DOHH2 (cell line): ENCODE measurements around the gene GP2.

Experiments
- H3F3A ChIP-seq: fragments of 200-600 bp; sonication (generic), shearing (Covaris generic); 2 replicates; pipeline ENCODE4 v1.6.0; 2016; ENCODE audit warnings: antibody characterized with exemption, mild to moderate bottlenecking; ENCODE audit not compliant: control insufficient read depth, insufficient read depth
- H3K27ac ChIP-seq: fragments of 200-600 bp; sonication (generic); 2 replicates; pipeline ENCODE4 v1.5.1; 2014; ENCODE audit warnings: low read depth, mild to moderate bottlenecking, low read length, moderate library complexity
- H3K27me3 ChIP-seq: fragments of 200-600 bp; sonication (generic); 2 replicates; pipeline ENCODE4 v1.6.1; 2014; ENCODE audit warnings: mild to moderate bottlenecking, low read length, mixed read lengths; ENCODE audit not compliant: control insufficient read depth
- H3K36me3 ChIP-seq: fragments of 200-600 bp; sonication (generic); 2 replicates; pipeline ENCODE4 v1.6.1; 2014; ENCODE audit warnings: mild to moderate bottlenecking, low read length, moderate library complexity, mixed read lengths; ENCODE audit not compliant: control insufficient read depth
- H3K4me1 ChIP-seq: fragments of 200-600 bp; sonication (generic); 2 replicates; pipeline ENCODE4 v1.6.1; 2014; ENCODE audit warnings: mild to moderate bottlenecking, low read length, mixed read lengths; ENCODE audit not compliant: control insufficient read depth
- H3K4me2 ChIP-seq: fragments of 200-600 bp; sonication (generic); 2 replicates; pipeline ENCODE4 v1.6.0; 2014; ENCODE audit warnings: mild to moderate bottlenecking, low read length, moderate library complexity
- H3K4me3 ChIP-seq: fragments of 200-600 bp; sonication (generic); 2 replicates; pipeline ENCODE4 v1.5.1; 2014; ENCODE audit warnings: mild to moderate bottlenecking, low read length, mixed read lengths
- H3K79me2 ChIP-seq: fragments of 200-600 bp; sonication (generic); 2 replicates; pipeline ENCODE4 v1.6.1; 2014; ENCODE audit warnings: mild to moderate bottlenecking, low read length, mixed read lengths; ENCODE audit not compliant: control insufficient read depth
- H3K9me2 ChIP-seq: fragments of 200-600 bp; sonication (generic); replicated peaks from 2 replicates; pipeline ENCODE4 v1.6.1; 2014; ENCODE audit warnings: mild to moderate bottlenecking, low read length, mixed read lengths; ENCODE audit not compliant: control insufficient read depth
- H3K9me3 ChIP-seq: fragments of 200-600 bp; sonication (generic); 2 replicates; pipeline ENCODE4 v1.6.1; 2014; ENCODE audit warnings: antibody characterized with exemption, low read length, mixed read lengths; ENCODE audit not compliant: control insufficient read depth, insufficient read depth
- H4K20me1 ChIP-seq: fragments of 200-600 bp; sonication (generic); 2 replicates; pipeline ENCODE4 v1.6.0; 2014; ENCODE audit warnings: low read depth, mild to moderate bottlenecking, antibody characterized with exemption, low read length, moderate library complexity; ENCODE audit not compliant: control insufficient read depth, insufficient read depth
- CTCF ChIP-seq: fragments of 200-600 bp; sonication (generic); IDR thresholded peaks from one replicate; pipeline ENCODE4 v1.5.1; 2014; ENCODE audit warnings: antibody characterized with exemption, mild to moderate bottlenecking, low read depth, low read length; ENCODE audit not compliant: poor library complexity, severe bottlenecking
- EZH2phosphoT487 ChIP-seq: fragments of 200-600 bp; sonication (generic); IDR thresholded peaks from 2 replicates; pipeline ENCODE4 v1.6.1; 2017; ENCODE audit warnings: borderline replicate concordance, mild to moderate bottlenecking, antibody characterized with exemption, low read length, moderate library complexity, mixed read lengths

Gene GP2

GRCh38 chr16:20318006-20318405, 9.3 kb downstream of the GP2 start:
- no peaks in the 10 kb centered on the region for H3K36me3 ChIP-seq
- H3K4me2 ChIP-seq = no peak overlapping the region
- H3K27ac ChIP-seq = no peak overlapping the region
- no peaks in the 10 kb centered on the region for H3K79me2 ChIP-seq
- H3F3A ChIP-seq = no peaks in the 10 kb centered on the region
- no peaks in the 10 kb centered on the region for H3K9me3 ChIP-seq
- H3K4me1 ChIP-seq = no peaks in the 10 kb centered on the region
- no peak overlapping the region for H3K4me3 ChIP-seq
- H3K9me2 ChIP-seq = no peaks in the 10 kb centered on the region
- TF ChIP-seq CTCF = no peak
- TF ChIP-seq EZH2phosphoT487 = no peak
- H3K27me3 ChIP-seq = no peaks in the 10 kb centered on the region
- no peaks in the 10 kb centered on the region for H4K20me1 ChIP-seq

GRCh38 chr16:20317117-20317516, 10.2 kb downstream of the GP2 start:
- no peaks in the 10 kb centered on the region for H3K4me1 ChIP-seq
- no peaks in the 10 kb centered on the region for H3K9me2 ChIP-seq
- no peak overlapping the region for H3K4me2 ChIP-seq
- H3F3A ChIP-seq = no peaks in the 10 kb centered on the region
- no peak overlapping the region for H3K27ac ChIP-seq
- no peaks in the 10 kb centered on the region for H3K36me3 ChIP-seq
- H4K20me1 ChIP-seq = no peaks in the 10 kb centered on the region
- TF ChIP-seq CTCF (no peak), EZH2phosphoT487 (no peak)
- no peak overlapping the region for H3K4me3 ChIP-seq
- H3K27me3 ChIP-seq = no peaks in the 10 kb centered on the region
- H3K79me2 ChIP-seq = no peaks in the 10 kb centered on the region
- no peaks in the 10 kb centered on the region for H3K9me3 ChIP-seq

GRCh38 chr16:20316715-20317114, 10.6 kb downstream of the GP2 start:
- Histone ChIP-seq H3K27ac (no peak overlapping the region), H3K27me3 (no peaks in the 10 kb centered on the region), H4K20me1 (no peaks in the 10 kb centered on the region), H3K36me3 (no peaks in the 10 kb centered on the region), H3K4me2 (no peak overlapping the region), H3K9me2 (no peaks in the 10 kb centered on the region), H3K79me2 (no peaks in the 10 kb centered on the region), H3F3A (no peaks in the 10 kb centered on the region), H3K4me3 (no peak overlapping the region), H3K4me1 (no peaks in the 10 kb centered on the region), H3K9me3 (no peaks in the 10 kb centered on the region)
- TF ChIP-seq CTCF = no peak
- no peak for TF ChIP-seq EZH2phosphoT487

GRCh38 chr16:20315764-20316163, 11.5 kb downstream of the GP2 start:
- Histone ChIP-seq H3K79me2 (no peaks in the 10 kb centered on the region), H4K20me1 (no peaks in the 10 kb centered on the region)

More at GRCh38 chr16:20315764-20316163, 11.5 kb downstream of the GP2 start:
- TF ChIP-seq CTCF = no peak
- no peak for TF ChIP-seq EZH2phosphoT487
- Histone ChIP-seq H3K4me3 (no peak overlapping the region), H3K9me2 (no peaks in the 10 kb centered on the region), H3K27ac (no peak overlapping the region), H3F3A (no peaks in the 10 kb centered on the region), H3K4me2 (no peak overlapping the region), H3K4me1 (no peaks in the 10 kb centered on the region), H3K27me3 (no peaks in the 10 kb centered on the region), H3K36me3 (no peaks in the 10 kb centered on the region), H3K9me3 (no peaks in the 10 kb centered on the region)
